ENCODE data around the gene C10orf90.

C10orf90 gene

DNA sequence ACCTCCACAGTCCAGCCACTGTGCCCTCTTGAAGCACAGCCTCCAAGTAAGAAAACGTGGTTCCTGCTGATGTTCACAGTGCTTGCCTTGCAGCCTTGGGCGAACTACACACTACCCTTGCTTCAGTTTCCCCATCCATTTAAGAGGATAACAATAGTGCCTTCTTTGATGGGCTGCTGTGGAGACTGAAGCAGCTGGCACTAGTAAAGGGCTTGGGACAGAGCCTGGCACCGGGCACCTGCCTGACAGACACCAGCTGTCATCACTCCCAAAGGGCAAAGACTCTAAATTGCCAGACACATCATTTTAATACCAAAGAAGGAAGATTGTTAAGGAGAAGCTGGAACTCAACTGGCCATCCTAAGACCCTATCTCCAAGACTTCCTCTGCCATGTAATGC is 3.1 kb upstream of the C10orf90 start:
- TF ChIP-seq, protein P1, sequence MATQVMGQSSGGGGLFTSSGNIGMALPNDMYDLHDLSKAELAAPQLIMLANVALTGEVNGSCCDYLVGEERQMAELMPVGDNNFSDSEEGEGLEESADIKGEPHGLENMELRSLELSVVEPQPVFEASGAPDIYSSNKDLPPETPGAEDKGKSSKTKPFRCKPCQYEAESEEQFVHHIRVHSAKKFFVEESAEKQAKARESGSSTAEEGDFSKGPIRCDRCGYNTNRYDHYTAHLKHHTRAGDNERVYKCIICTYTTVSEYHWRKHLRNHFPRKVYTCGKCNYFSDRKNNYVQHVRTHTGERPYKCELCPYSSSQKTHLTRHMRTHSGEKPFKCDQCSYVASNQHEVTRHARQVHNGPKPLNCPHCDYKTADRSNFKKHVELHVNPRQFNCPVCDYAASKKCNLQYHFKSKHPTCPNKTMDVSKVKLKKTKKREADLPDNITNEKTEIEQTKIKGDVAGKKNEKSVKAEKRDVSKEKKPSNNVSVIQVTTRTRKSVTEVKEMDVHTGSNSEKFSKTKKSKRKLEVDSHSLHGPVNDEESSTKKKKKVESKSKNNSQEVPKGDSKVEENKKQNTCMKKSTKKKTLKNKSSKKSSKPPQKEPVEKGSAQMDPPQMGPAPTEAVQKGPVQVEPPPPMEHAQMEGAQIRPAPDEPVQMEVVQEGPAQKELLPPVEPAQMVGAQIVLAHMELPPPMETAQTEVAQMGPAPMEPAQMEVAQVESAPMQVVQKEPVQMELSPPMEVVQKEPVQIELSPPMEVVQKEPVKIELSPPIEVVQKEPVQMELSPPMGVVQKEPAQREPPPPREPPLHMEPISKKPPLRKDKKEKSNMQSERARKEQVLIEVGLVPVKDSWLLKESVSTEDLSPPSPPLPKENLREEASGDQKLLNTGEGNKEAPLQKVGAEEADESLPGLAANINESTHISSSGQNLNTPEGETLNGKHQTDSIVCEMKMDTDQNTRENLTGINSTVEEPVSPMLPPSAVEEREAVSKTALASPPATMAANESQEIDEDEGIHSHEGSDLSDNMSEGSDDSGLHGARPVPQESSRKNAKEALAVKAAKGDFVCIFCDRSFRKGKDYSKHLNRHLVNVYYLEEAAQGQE (IDR thresholded peaks at IDR 0.05; ENCODE audit: insufficient replicate concordance, low read depth), result no peak
- TF ChIP-seq GABPA (IDR thresholded peaks at IDR 0.05; ENCODE audit: low read depth) (no peak), SPI1 (IDR thresholded peaks at IDR 0.05; ENCODE audit: borderline replicate concordance, low read depth) (no peak), POLR2AphosphoS5 (IDR thresholded peaks at IDR 0.05; ENCODE audit: low read depth) (no peak)
- TF ChIP-seq, protein P2, sequence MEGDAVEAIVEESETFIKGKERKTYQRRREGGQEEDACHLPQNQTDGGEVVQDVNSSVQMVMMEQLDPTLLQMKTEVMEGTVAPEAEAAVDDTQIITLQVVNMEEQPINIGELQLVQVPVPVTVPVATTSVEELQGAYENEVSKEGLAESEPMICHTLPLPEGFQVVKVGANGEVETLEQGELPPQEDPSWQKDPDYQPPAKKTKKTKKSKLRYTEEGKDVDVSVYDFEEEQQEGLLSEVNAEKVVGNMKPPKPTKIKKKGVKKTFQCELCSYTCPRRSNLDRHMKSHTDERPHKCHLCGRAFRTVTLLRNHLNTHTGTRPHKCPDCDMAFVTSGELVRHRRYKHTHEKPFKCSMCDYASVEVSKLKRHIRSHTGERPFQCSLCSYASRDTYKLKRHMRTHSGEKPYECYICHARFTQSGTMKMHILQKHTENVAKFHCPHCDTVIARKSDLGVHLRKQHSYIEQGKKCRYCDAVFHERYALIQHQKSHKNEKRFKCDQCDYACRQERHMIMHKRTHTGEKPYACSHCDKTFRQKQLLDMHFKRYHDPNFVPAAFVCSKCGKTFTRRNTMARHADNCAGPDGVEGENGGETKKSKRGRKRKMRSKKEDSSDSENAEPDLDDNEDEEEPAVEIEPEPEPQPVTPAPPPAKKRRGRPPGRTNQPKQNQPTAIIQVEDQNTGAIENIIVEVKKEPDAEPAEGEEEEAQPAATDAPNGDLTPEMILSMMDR (IDR thresholded peaks at IDR 0.05; ENCODE audit: insufficient read depth, low read length), result no peak
- DNase-seq (ENCODE audit: low read depth in 1 of 2, low spot score in 1 of 2), result no peak
- Histone ChIP-seq H3K4me3 (replicated peaks; ENCODE audit: insufficient read depth, low read length) (no peak overlapping the region), H3K27me3 (ENCODE audit: insufficient read depth, poor library complexity, severe bottlenecking) (no peaks in the 10 kb centered on the region), H3K27ac (replicated peaks) (no peak overlapping the region)

DNA sequence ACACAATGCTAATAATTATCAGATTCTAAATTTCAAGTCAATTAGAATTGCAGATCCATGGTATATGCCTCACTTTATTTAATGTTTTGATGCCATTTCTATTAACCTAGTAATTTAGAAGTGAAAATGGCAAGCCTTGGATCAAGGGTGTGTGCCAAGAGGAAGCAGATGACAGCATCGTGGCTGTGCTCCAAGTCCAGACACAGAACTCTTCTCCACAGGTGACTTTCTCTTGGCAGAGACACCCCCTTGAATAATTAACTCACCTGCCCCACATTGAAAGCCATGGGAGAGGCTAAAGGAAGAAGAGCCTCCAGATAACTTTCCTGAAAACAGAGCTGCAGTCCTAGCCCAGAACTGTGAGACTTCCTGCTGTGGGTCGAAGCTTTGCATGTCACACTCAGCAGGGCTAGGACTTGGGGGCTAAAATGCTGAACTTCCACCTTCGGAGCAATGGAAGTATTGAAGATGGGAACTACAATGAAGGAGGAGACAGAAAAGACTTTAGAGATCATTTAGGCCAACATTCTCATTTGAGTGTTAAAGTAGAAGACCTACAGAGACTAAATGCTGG is 996 bp upstream of the C10orf90 start:
- H3K27ac ChIP-seq (replicated peaks), result no peak overlapping the region
- no peak for DNase-seq (ENCODE audit: low read depth in 1 of 2, low spot score in 1 of 2)
- TF ChIP-seq POLR2AphosphoS5 (IDR thresholded peaks at IDR 0.05; ENCODE audit: low read depth), result no peak
- no peak for TF ChIP-seq SPI1 (IDR thresholded peaks at IDR 0.05; ENCODE audit: borderline replicate concordance, low read depth)
- TF ChIP-seq, protein P1 (IDR thresholded peaks at IDR 0.05; ENCODE audit: insufficient replicate concordance, low read depth), result no peak
- TF ChIP-seq GABPA (IDR thresholded peaks at IDR 0.05; ENCODE audit: low read depth), result no peak
- TF ChIP-seq, protein P2 (IDR thresholded peaks at IDR 0.05; ENCODE audit: insufficient read depth, low read length), result no peak
- no peak overlapping the region for H3K4me3 ChIP-seq (replicated peaks; ENCODE audit: insufficient read depth, low read length)
- H3K27me3 ChIP-seq (ENCODE audit: insufficient read depth, poor library complexity, severe bottlenecking), result no peaks in the 10 kb centered on the region

DNA sequence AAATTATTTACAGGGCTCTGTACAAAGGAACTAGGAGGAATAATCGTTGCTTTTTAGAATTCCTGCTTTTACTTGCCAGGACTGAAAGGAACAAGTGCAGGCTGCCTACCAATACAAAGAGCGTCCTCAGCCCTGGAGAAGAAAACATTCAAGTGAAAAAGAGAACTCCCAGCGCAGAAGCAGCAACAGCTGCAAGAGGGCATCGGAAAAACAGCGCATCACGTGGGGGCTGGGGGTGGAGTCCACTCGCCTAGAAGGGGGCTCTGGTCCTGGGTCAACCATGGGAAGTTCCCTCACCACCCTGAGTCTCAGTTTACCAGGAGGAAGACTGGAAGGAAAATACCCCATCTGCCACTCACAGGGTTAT is 385 bp upstream of the C10orf90 start:
- DNase-seq (ENCODE audit: low read depth in 1 of 2, low spot score in 1 of 2), result no peak

More for the DNA sequence above, 385 bp upstream of the C10orf90 start:
- Histone ChIP-seq H3K27ac (replicated peaks) (no peak overlapping the region), H3K27me3 (ENCODE audit: insufficient read depth, poor library complexity, severe bottlenecking) (no peaks in the 10 kb centered on the region), H3K4me3 (replicated peaks; ENCODE audit: insufficient read depth, low read length) (no peak overlapping the region)
- TF ChIP-seq POLR2AphosphoS5 (IDR thresholded peaks at IDR 0.05; ENCODE audit: low read depth), result no peak
- TF ChIP-seq GABPA (IDR thresholded peaks at IDR 0.05; ENCODE audit: low read depth), result no peak
- TF ChIP-seq SPI1 (IDR thresholded peaks at IDR 0.05; ENCODE audit: borderline replicate concordance, low read depth), result no peak
- TF ChIP-seq, protein P1 (IDR thresholded peaks at IDR 0.05; ENCODE audit: insufficient replicate concordance, low read depth), result no peak
- TF ChIP-seq, protein P2 (IDR thresholded peaks at IDR 0.05; ENCODE audit: insufficient read depth, low read length), result no peak

All from HL-60 (cell line).